ENCODE results near the gene UNC5B.
"Not testable (repeated sequence)": the region's sequence is repeated elsewhere in the genome, so short reads cannot be mapped to it uniquely, and the experiment has no call there.

Gene UNC5B

GRCh38 chr10:71284544-71285179 is 72.3 kb downstream of the UNC5B start:
- no peak for DNase-seq (ENCODE audit: low spot score)

GRCh38 chr10:71285180-71285545 is 72.8 kb downstream of the UNC5B start:
- peak; percentile 81 for DNase-seq (ENCODE audit: low spot score)

- DNase-seq (ENCODE audit: low spot score), result no peak
These were observed 73.6 kb downstream of the UNC5B start for GRCh38 chr10:71285986-71286385.

- DNase-seq (ENCODE audit: low spot score), result no peak
These were observed 74.3 kb downstream of the UNC5B start for GRCh38 chr10:71286521-71287294.

- no peak for DNase-seq (ENCODE audit: low spot score)
These were observed 75.1 kb downstream of the UNC5B start for GRCh38 chr10:71287456-71287855.

- DNase-seq (ENCODE audit: low spot score), result no peak
These were observed 76.1 kb downstream of the UNC5B start for GRCh38 chr10:71288461-71288860.

- no peak for DNase-seq (ENCODE audit: low spot score)
These were observed 77.2 kb downstream of the UNC5B start for GRCh38 chr10:71289421-71290130.

- DNase-seq (ENCODE audit: low spot score), result no peak
These were observed 78.0 kb downstream of the UNC5B start for GRCh38 chr10:71290331-71290730.

- DNase-seq (ENCODE audit: low spot score), result no peak
These were observed 78.6 kb downstream of the UNC5B start for GRCh38 chr10:71290806-71291527.

- DNase-seq (ENCODE audit: low spot score), result no peak
These were observed 79.1 kb downstream of the UNC5B start for GRCh38 chr10:71291528-71291900.

- no peak for DNase-seq (ENCODE audit: low spot score)
These were observed 80.5 kb downstream of the UNC5B start for GRCh38 chr10:71292624-71293445.

GRCh38 chr10:71293446-71294084 is 81.2 kb downstream of the UNC5B start:
- no peak for DNase-seq (ENCODE audit: low spot score)

- DNase-seq (ENCODE audit: low spot score), result no peak
These were observed 81.8 kb downstream of the UNC5B start for GRCh38 chr10:71294091-71294561.

- no peak for DNase-seq (ENCODE audit: low spot score)
These were observed 82.5 kb downstream of the UNC5B start for GRCh38 chr10:71294856-71295255.

GRCh38 chr10:71295641-71296040 is 83.3 kb downstream of the UNC5B start:
- no peak for DNase-seq (ENCODE audit: low spot score)

- no peak for DNase-seq (ENCODE audit: low spot score)
These were observed 83.7 kb downstream of the UNC5B start for GRCh38 chr10:71296086-71296485.

- not testable (repeated sequence) for DNase-seq (ENCODE audit: low spot score)
These were observed 84.4 kb downstream of the UNC5B start for GRCh38 chr10:71296811-71297210.

- no peak for DNase-seq (ENCODE audit: low spot score)
These were observed 85.0 kb downstream of the UNC5B start for GRCh38 chr10:71297343-71297742.

- DNase-seq (ENCODE audit: low spot score), result no peak
These were observed 86.9 kb downstream of the UNC5B start for GRCh38 chr10:71299071-71299785.
